Measurements from ENCODE around the gene UFM1. TPM values are rescaled to one million over a fixed set of nuclear protein-coding genes. Genes with fewer than 3 reads are reported as not detected.

The UFM1 gene
- total RNA-seq, 1 experiment from 2014 or later, result 52.6 TPM

DNA sequence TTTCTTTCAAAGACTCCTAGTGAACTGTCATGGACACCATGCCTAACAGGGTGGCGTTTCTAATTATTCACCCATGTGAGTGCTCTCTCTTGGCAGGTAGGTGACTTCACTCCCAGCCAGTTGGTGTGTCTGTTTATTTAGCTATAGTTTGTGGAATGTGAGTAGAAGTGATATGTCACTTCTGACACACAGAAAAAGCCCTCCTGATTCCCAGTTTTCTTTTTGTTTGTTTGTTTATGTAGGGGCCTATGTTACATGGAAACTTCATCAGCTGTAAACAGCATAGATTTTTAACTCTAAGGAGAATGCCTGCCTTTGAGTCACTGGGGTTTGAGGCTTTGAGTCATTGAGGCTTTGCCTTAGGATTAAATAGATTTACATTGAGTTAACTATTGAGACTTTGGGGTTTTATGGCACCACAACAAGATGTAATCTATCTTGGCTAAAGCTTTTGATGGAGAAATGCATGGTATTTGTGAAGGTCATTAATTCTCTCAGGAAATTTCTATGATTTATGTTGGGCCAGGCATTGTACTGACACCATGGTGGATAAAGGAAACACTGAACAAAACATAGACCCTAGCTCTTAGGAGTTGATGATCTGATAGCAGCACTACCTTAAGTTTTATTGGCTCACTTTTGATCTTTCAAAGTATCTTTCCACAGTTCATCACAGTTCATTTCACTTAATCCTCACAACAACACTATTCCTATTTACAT, 45.3 kb downstream of the UFM1 start:
- Histone ChIP-seq H3K9me3 (no peaks in the 10 kb centered on the region; the same call in 1 of the 2 replicates), H3K4me3 (no peak overlapping the region), H3K36me3 (no peaks in the 10 kb centered on the region), H3K27me3 (no peaks in the 10 kb centered on the region)
- DNase-seq, result peak; percentile 58

DNA sequence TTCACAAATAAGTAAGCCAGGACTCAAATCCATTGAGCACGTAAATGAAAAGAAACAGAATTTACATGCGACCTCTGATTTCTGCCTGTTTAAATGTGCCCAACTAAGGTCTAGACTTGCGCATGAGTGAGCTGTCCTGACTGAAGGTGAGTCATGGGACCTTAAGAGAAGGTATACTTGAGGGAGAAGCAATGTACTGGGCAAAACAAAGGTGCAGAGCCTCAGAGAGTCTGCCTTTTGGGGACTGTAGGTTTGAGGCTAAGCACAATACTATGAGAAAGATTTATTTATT, 45.8 kb downstream of the UFM1 start:
- DNase-seq, result no peak
- H3K4me3 ChIP-seq, result no peak overlapping the region
- no peaks in the 10 kb centered on the region; the same call in 1 of the 2 replicates for H3K9me3 ChIP-seq
- H3K36me3 ChIP-seq, result no peaks in the 10 kb centered on the region
- no peaks in the 10 kb centered on the region for H3K27me3 ChIP-seq

DNA sequence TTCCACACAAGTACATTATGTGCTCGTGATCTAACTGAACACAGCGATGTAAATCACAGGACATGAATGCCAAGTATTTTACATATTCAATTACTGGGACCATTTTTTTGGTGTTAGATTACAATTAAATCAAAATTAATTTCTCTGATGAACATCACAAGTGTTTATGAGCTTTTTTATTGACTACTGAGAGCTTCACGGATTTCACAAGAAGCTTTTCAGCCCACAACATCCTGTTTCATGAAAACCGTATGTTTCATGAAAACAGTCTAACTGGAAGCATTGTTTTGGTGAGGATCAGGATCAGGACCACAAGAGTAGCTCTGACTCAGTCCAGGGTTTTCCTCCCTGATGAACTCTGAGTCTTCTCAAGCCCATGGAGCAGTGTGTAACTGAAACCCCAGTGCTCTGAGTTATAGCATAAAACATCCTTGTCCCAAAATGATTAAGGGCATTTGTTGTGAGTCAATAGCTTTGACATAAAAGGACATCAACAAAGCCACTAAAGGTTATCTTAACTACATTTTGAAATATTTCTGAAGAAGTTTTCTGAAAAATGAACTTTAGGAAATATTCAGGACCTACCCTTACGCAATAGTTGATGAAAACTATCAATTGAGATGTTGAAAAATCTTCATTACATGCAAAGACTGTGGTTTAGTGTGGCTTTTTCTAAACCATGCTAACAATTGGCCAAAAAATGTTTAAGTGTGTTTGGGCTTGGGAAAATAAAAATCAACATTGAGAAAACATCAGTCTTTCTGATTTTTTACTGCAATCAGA, 49.3 kb downstream of the UFM1 start:
- DNase-seq, result peak; percentile 24
- H3K9me3 ChIP-seq, result no peaks in the 10 kb centered on the region
- H3K36me3 ChIP-seq, result no peaks in the 10 kb centered on the region
- no peak overlapping the region for H3K4me3 ChIP-seq
- no peaks in the 10 kb centered on the region for H3K27me3 ChIP-seq

DNA sequence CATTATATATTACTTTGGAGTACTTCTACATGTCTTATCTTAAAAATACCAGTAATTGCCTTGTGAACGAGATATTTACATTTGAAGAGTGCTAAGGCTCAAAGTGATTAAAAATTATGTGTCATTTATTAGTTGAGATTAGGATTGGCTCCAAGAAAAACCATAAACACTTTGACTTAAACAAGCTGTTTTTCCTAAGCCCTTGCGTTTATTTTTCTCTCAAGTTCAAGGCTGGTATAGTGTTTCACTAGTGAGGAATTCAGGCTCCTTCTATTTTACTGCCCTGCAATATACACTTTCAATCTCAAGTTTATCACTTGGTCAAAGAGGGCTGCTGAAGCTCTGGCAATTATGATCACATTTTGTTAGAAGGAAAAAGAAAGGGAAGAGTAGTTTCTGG, 49.9 kb downstream of the UFM1 start:
- Histone ChIP-seq H3K36me3 (no peaks in the 10 kb centered on the region), H3K9me3 (no peaks in the 10 kb centered on the region), H3K4me3 (no peak overlapping the region), H3K27me3 (no peaks in the 10 kb centered on the region)
- no peak for DNase-seq

DNA sequence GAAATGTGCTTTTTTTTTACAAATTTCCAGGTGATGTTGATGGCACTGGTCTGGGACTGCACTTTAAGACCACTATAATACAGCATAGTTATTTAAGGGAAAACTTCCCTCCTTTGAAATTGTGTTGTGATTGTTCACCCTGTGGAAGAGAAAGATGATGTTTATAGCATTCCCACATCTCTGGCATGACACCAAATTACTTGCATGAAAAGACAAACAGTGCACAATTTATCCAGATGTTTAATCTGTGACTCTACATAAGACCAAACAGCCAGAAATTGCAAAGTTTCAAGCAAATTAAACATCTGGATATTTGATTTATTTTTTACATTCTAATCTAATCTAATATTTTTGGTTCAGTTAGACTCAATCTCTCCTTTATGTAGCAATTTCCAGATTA, 51.6 kb downstream of the UFM1 start:
- no peaks in the 10 kb centered on the region for H3K27me3 ChIP-seq
- no peaks in the 10 kb centered on the region for H3K36me3 ChIP-seq
- H3K4me3 ChIP-seq, result no peak overlapping the region
- no peak for DNase-seq
- no peaks in the 10 kb centered on the region for H3K9me3 ChIP-seq

DNA sequence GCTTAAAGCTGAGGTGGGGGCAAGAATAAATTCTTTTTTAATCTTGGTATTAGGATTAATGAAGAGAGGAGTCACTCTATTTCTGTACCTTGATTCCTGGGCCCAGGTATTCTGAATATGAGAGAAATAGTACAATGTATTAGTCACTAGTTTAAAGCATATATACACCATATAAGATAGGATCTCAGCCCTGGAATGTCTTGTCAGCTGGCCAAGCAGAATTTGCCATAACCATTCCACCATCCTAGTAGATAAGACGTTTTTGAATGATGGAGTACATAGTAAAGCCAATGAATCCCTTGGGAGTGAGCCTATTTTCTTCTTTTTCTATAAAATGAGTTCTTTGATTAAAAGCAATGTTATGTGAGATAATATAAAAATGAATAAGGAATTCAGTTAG, 55.6 kb downstream of the UFM1 start:
- Histone ChIP-seq H3K4me3 (no peak overlapping the region), H3K36me3 (no peaks in the 10 kb centered on the region), H3K27me3 (no peaks in the 10 kb centered on the region), H3K9me3 (no peaks in the 10 kb centered on the region)
- no peak for DNase-seq

DNA sequence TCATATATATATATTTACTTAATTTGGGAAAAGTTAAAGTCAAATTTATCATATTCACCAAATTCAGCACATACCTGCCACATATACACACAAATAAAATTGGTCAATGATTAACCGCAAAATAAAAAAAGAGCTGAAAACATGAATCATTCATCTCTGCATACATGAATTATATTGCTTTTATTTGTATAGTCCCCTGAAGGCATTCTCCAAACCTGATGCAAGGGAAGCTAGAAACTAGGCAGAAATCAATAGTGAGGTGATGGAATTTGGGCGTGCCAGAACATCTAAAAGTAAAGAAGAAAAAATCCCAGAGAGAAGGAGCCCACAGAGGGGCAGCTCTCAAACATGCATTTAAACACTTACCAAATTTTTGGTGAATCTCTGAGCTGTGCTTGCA, 60.1 kb downstream of the UFM1 start:
- Histone ChIP-seq H3K36me3 (no peaks in the 10 kb centered on the region), H3K9me3 (no peaks in the 10 kb centered on the region), H3K27me3 (no peaks in the 10 kb centered on the region), H3K4me3 (no peak overlapping the region)
- no peak for DNase-seq

DNA sequence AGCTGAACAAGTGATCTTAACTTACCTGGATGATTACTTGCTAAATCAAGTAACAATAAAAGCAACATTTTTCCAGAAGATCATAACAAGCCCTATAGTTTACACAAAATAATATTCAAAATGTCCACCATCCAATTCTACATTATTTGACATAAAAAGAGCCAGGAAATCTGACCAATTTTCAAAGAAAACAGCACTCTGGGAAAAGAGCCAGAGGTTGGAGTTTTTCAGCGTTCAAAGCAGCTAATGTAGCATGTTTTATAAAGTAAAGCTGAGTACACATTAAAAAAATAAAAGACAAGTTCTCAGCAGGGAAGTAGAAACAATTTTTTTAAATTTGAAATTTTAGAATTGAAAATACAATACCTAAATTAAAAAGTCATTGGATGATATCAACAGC, 62.6 kb downstream of the UFM1 start:
- no peak for DNase-seq
- H3K4me3 ChIP-seq, result no peak overlapping the region
- H3K36me3 ChIP-seq, result no peaks in the 10 kb centered on the region
- H3K9me3 ChIP-seq, result no peaks in the 10 kb centered on the region
- no peaks in the 10 kb centered on the region for H3K27me3 ChIP-seq
